HEK293T (cell line): ENCODE results near the gene LRGUK.

Source experiments
- BHLHE40 ChIP-seq: fragments of 450-650 bp; IDR thresholded peaks from 2 replicates; pipeline ENCODE4 v1.6.1; 2016; ENCODE audit warnings: mild to moderate bottlenecking, moderate library complexity, borderline replicate concordance
- CTBP1 ChIP-seq: fragments of 450-650 bp; IDR thresholded peaks from 2 replicates; pipeline ENCODE4 v1.6.1; 2016; ENCODE audit warnings: borderline replicate concordance
- FOXA1 ChIP-seq: fragments of 450-650 bp; IDR thresholded peaks from 2 replicates; pipeline ENCODE4 v1.6.1; 2016; ENCODE audit warnings: mild to moderate bottlenecking
- FOXK2 ChIP-seq: fragments of 450-650 bp; IDR thresholded peaks from 2 replicates; pipeline ENCODE4 v1.6.1; 2016; ENCODE audit warnings: mild to moderate bottlenecking
- FOXM1 ChIP-seq: fragments of 450-650 bp; IDR thresholded peaks from 2 replicates; pipeline ENCODE4 v1.6.1; 2017; ENCODE audit warnings: mild to moderate bottlenecking, borderline replicate concordance
- HDGF ChIP-seq: fragments of 450-650 bp; IDR thresholded peaks from 2 replicates; pipeline ENCODE4 v1.6.1; 2017; ENCODE audit warnings: antibody characterized with exemption, borderline replicate concordance
- L3MBTL2 ChIP-seq: fragments of 450-650 bp; conservative IDR thresholded peaks from 2 replicates; pipeline ENCODE4 v1.6.1; 2016; ENCODE audit warnings: mild to moderate bottlenecking
- SP1 ChIP-seq: fragments of 450-650 bp; IDR thresholded peaks from 2 replicates; pipeline ENCODE4 v1.6.1; 2017
- SUZ12 ChIP-seq: fragments of 450-650 bp; IDR thresholded peaks from 2 replicates; pipeline ENCODE4 v1.6.1; 2016; ENCODE audit warnings: mild to moderate bottlenecking
- TARDBP ChIP-seq: fragments of 450-650 bp; IDR thresholded peaks from 2 replicates; pipeline ENCODE4 v1.6.1; 2016
- ZNF384 ChIP-seq: fragments of 450-650 bp; IDR thresholded peaks from 2 replicates; pipeline ENCODE4 v1.6.1; 2016

GRCh38 chr7:134182078-134182477 lies 54.9 kb downstream of the LRGUK start:
- TF ChIP-seq FOXA1 (no peak), BHLHE40 (no peak), FOXM1 (no peak), TARDBP (no peak), L3MBTL2 (no peak), ZNF384 (no peak), SUZ12 (no peak), CTBP1 (no peak), HDGF (no peak), FOXK2 (no peak), SP1 (no peak)
